ENCODE data around the gene EEPD1. TPM values are rescaled to one million over a fixed set of nuclear protein-coding genes. Genes with fewer than 3 reads are reported as not detected.

Gene EEPD1
- total and polyA plus RNA-seq, 4 donors = 2.3 to 12.3 (median 7.1) TPM

DNA sequence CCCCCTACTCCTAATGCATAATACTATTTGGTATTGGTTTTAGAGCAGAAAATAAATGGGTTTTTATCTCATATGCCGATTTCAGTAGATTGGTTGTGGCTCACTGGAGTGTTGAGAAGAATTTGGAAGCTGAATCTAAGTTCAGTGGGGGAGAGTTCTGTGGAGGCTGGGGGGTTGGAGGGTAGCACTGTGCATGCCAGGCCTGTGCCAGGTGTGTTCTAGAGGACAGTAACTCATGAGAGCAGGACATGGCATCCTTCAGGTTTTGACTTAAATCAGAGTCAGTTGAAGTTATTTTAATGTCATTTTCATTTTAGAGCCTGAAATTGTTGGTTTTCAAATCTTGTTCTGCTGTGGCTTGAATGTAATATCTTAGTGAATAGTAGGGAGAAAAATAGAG lies 79.5 kb downstream of the EEPD1 start:
- Histone ChIP-seq H3K36me3 (ENCODE audit: control insufficient read depth in 4 of 4, insufficient read depth in 3 of 4, low read depth in 1 of 4, low read length in 3 of 4) (peaks cover 0 to 3% (median 0%) of the 10 kb centered on the region in 4 donors), H3K27me3 (ENCODE audit: control insufficient read depth in 4 of 4, insufficient read depth in 4 of 4, low read length in 3 of 4) (no peaks in the 10 kb centered on the region), H3K9ac (ENCODE audit: low read depth in 1 of 2, low read length in 2 of 2) (no peak overlapping the region), H3K27ac (ENCODE audit: low read depth in 1 of 2, low read length in 2 of 2) (peak overlapping the region; percentile 67), H3K4me3 (ENCODE audit: low read depth in 1 of 3, low read length in 3 of 3) (no peak overlapping the region), H3K9me3 (ENCODE audit: control insufficient read depth in 4 of 4, low read length in 3 of 4) (no peaks in the 10 kb centered on the region), H3K4me1 (ENCODE audit: control insufficient read depth in 4 of 4, insufficient read depth in 4 of 4, low read length in 3 of 4) (peaks cover 7 to 13% (median 11%) of the 10 kb centered on the region in 4 donors)
- WGBS = 63% methylated on average over 1 of the region's 1 CpG
- DNase-seq (ENCODE audit: low spot score) = no peak
- TF ChIP-seq, protein P1, sequence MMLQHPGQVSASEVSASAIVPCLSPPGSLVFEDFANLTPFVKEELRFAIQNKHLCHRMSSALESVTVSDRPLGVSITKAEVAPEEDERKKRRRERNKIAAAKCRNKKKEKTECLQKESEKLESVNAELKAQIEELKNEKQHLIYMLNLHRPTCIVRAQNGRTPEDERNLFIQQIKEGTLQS (IDR thresholded peaks at IDR 0.05) = no peak
- TF ChIP-seq YY1 (IDR thresholded peaks at IDR 0.05) (no peak), REST (IDR thresholded peaks at IDR 0.05) (no peak), HNF4A (conservative IDR thresholded peaks at IDR 0.05) (no peak), GABPA (IDR thresholded peaks at IDR 0.05 in 1 of 2, conservative IDR thresholded peaks at IDR 0.05 in 1 of 2) (no peak), ZBTB33 (IDR thresholded peaks at IDR 0.05) (no peak), EGR1 (IDR thresholded peaks at IDR 0.05; ENCODE audit: low read depth in 2 of 2) (no peak), FOXA2 (IDR thresholded peaks at IDR 0.05) (no peak), SP1 (IDR thresholded peaks at IDR 0.05) (no peak), MAX (IDR thresholded peaks at IDR 0.05) (no peak), HNF4G (IDR thresholded peaks at IDR 0.05) (no peak)

GRCh38 chr7:36232971-36233550 lies 80.0 kb downstream of the EEPD1 start:
- H3K27me3 ChIP-seq (ENCODE audit: control insufficient read depth in 4 of 4, insufficient read depth in 4 of 4, low read length in 3 of 4) = no peaks in the 10 kb centered on the region
- 60% methylated on average over 3 of the region's 3 CpGs for WGBS
- H3K27ac ChIP-seq (ENCODE audit: low read depth in 1 of 2, low read length in 2 of 2) = peak overlapping the region; percentile 67
- H3K9me3 ChIP-seq (ENCODE audit: control insufficient read depth in 4 of 4, low read length in 3 of 4) = no peaks in the 10 kb centered on the region
- peaks cover 0 to 3% (median 0%) of the 10 kb centered on the region in 4 donors for H3K36me3 ChIP-seq (ENCODE audit: control insufficient read depth in 4 of 4, insufficient read depth in 3 of 4, low read depth in 1 of 4, low read length in 3 of 4)
- peaks cover 7 to 13% (median 11%) of the 10 kb centered on the region in 4 donors for H3K4me1 ChIP-seq (ENCODE audit: control insufficient read depth in 4 of 4, insufficient read depth in 4 of 4, low read length in 3 of 4)
- no peak overlapping the region for H3K4me3 ChIP-seq (ENCODE audit: low read depth in 1 of 3, low read length in 3 of 3)
- no peak overlapping the region for H3K9ac ChIP-seq (ENCODE audit: low read depth in 1 of 2, low read length in 2 of 2)
- no peak for DNase-seq (ENCODE audit: low spot score)
- TF ChIP-seq, protein P1 (IDR thresholded peaks at IDR 0.05) = no peak
- no peak for TF ChIP-seq EGR1 (IDR thresholded peaks at IDR 0.05; ENCODE audit: low read depth in 2 of 2)
- peak; percentile 67 for TF ChIP-seq FOXA2 (IDR thresholded peaks at IDR 0.05)
- TF ChIP-seq NR2F2 (IDR thresholded peaks at IDR 0.05) = no peak
- TF ChIP-seq FOXA1 (IDR thresholded peaks at IDR 0.05) = peak; percentile 29
- TF ChIP-seq CTCF (IDR thresholded peaks at IDR 0.05; ENCODE audit: low read depth, low read length, missing input control) = no peak
- peak; percentile 35 for TF ChIP-seq MAX (IDR thresholded peaks at IDR 0.05)
- peak; percentile 18 for TF ChIP-seq HNF4G (IDR thresholded peaks at IDR 0.05)
- peak; percentile 60 for TF ChIP-seq YY1 (IDR thresholded peaks at IDR 0.05)
- peak; percentile 36 to 61 for TF ChIP-seq HNF4A (conservative IDR thresholded peaks at IDR 0.05)
- TF ChIP-seq RAD21 (IDR thresholded peaks at IDR 0.05) = peak in 1 of 2 donors; percentile 44
- peak; percentile 74 for TF ChIP-seq SP1 (IDR thresholded peaks at IDR 0.05)
- TF ChIP-seq TAF1 (conservative IDR thresholded peaks at IDR 0.05) = no peak
- TF ChIP-seq RXRA (IDR thresholded peaks at IDR 0.05) = peak; percentile 26 to 60
- TF ChIP-seq REST (IDR thresholded peaks at IDR 0.05) = peak; percentile 56
- TF ChIP-seq GABPA (IDR thresholded peaks at IDR 0.05 in 1 of 2, conservative IDR thresholded peaks at IDR 0.05 in 1 of 2) = no peak
- peak in 1 of 2 donors; percentile 55 for TF ChIP-seq JUND (IDR thresholded peaks at IDR 0.05)

Measured in liver (tissue), 9 donors.